ENCODE measurements around the gene ZYG11B.

DNA sequence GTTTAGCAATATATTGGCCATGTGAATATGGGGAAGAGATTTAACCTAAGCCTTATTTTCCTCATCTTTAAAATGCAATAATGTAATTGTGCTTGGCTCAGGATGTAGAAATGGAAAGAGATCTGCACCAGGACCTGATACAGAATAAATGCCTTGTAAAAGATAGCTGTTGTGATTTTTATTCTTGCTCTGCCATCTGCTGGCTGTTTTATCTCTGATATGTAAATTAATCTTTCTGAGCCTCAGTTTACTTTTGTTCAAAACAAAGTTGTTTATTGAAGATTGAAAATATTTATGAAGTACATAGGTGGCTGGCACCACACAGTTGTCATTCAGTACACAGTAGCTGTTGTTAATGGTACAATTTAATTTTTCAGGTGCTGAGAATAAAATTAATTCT, 21.9 kb downstream of the ZYG11B start:
- TF ChIP-seq CTCF (optimal IDR thresholded peaks at IDR 0.05 in 1 of 3, IDR thresholded peaks at IDR 0.05 in 1 of 3, conservative IDR thresholded peaks at IDR 0.05 in 1 of 3; ENCODE audit: extremely low read depth in 1 of 3, insufficient read depth in 2 of 3, low read length in 3 of 3), result no peak
- no peak for TF ChIP-seq EZH2 (IDR thresholded peaks at IDR 0.05; ENCODE audit: low read length)

Data from keratinocyte (primary cell).